ENCODE measurements around the gene FFAR1.

- no peak for TF ChIP-seq CTCF (IDR thresholded peaks at IDR 0.05)
- TF ChIP-seq POLR2A (IDR thresholded peaks at IDR 0.05): no peak
Measured at GRCh38 chr19:35298561-35298972, 49.1 kb upstream of the FFAR1 start.

Measured in gastroesophageal sphincter (tissue), 3 donors.